Loucy (cell line): ENCODE data around the gene PLOD3.

Source experiments
- H2AFZ ChIP-seq: fragments of 200-600 bp; sonication (generic); 2 replicates; pipeline ENCODE4 v1.6.0; 2016; ENCODE audit warnings: antibody characterized with exemption, mild to moderate bottlenecking, low read length, moderate library complexity
- H3F3A ChIP-seq: fragments of 200-600 bp; 2 replicates; pipeline ENCODE4 v1.6.0; 2016; ENCODE audit warnings: antibody characterized with exemption, low read depth, mild to moderate bottlenecking
- H3K27me3 ChIP-seq: fragments of 200-600 bp; sonication (generic); 2 replicates; pipeline ENCODE4 v1.6.1; 2014; ENCODE audit warnings: low read length, mild to moderate bottlenecking; ENCODE audit not compliant: insufficient read depth, poor library complexity, severe bottlenecking
- H3K36me3 ChIP-seq: fragments of 200-600 bp; sonication (generic); 2 replicates; pipeline ENCODE4 v1.6.1; 2016; ENCODE audit warnings: low read length; ENCODE audit not compliant: insufficient read depth
- H3K4me1 ChIP-seq: fragments of 200-600 bp; sonication (generic); 2 replicates; pipeline ENCODE4 v1.5.1; 2014; ENCODE audit warnings: low read length, mild to moderate bottlenecking; ENCODE audit not compliant: insufficient read depth, poor library complexity, severe bottlenecking
- H3K4me2 ChIP-seq: fragments of 200-600 bp; sonication (generic); 2 replicates; pipeline ENCODE4 v1.6.0; 2014; ENCODE audit warnings: antibody characterized with exemption, low read length, low read depth, mild to moderate bottlenecking; ENCODE audit not compliant: poor library complexity, severe bottlenecking
- H3K4me3 ChIP-seq: fragments of 200-600 bp; sonication (generic); 2 replicates; pipeline ENCODE4 v1.5.1; 2014; ENCODE audit warnings: low read length, mild to moderate bottlenecking, mixed read lengths; ENCODE audit not compliant: poor library complexity, severe bottlenecking
- H3K79me2 ChIP-seq: fragments of 200-600 bp; sonication (generic); 2 replicates; pipeline ENCODE4 v1.6.1; 2014; ENCODE audit warnings: low read length; ENCODE audit not compliant: insufficient read depth
- H3K9ac ChIP-seq: fragments of 200-600 bp; sonication (generic); 2 replicates; pipeline ENCODE4 v1.6.0; 2014; ENCODE audit warnings: mild to moderate bottlenecking, low read depth, low read length, moderate library complexity; ENCODE audit not compliant: poor library complexity, severe bottlenecking
- H3K9me2 ChIP-seq: fragments of 200-600 bp; sonication (generic); replicated peaks from 2 replicates; pipeline ENCODE4 v1.6.1; 2016; ENCODE audit warnings: low read depth, low read length, mixed read lengths
- H3K9me3 ChIP-seq: fragments of 200-600 bp; sonication (generic); 2 replicates; pipeline ENCODE4 v1.6.1; 2014; ENCODE audit warnings: mild to moderate bottlenecking, antibody characterized with exemption, low read length, low read depth; ENCODE audit not compliant: insufficient read depth
- H4K20me1 ChIP-seq: fragments of 200-600 bp; sonication (generic); 2 replicates; pipeline ENCODE4 v1.6.0; 2014; ENCODE audit warnings: antibody characterized with exemption, low read length, mild to moderate bottlenecking; ENCODE audit not compliant: insufficient read depth, poor library complexity, severe bottlenecking
- CTCF ChIP-seq: fragments of 200-600 bp; sonication (generic); conservative IDR thresholded peaks from 2 replicates; pipeline ENCODE4 v1.5.1; 2014; ENCODE audit warnings: mild to moderate bottlenecking, antibody characterized with exemption, low read length
- EZH2phosphoT487 ChIP-seq: fragments of 200-600 bp; IDR thresholded peaks from 2 replicates; pipeline ENCODE4 v1.6.1; 2018; ENCODE audit warnings: antibody characterized with exemption, mild to moderate bottlenecking, moderate library complexity, borderline replicate concordance

PLOD3 gene

GRCh38 chr7:101250324-101250723 is 32.9 kb upstream of the PLOD3 start:
- Histone ChIP-seq H3K79me2 (peaks cover 60% of the 10 kb centered on the region), H3K4me2 (peak overlapping the region; percentile 99), H3K9ac (peak overlapping the region; percentile 83)

GRCh38 chr7:101248276-101248675 is 30.9 kb upstream of the PLOD3 start:
- Histone ChIP-seq H3K9ac (no peak overlapping the region), H3F3A (no peaks in the 10 kb centered on the region), H2AFZ (no peak overlapping the region), H3K36me3 (no peaks in the 10 kb centered on the region), H3K4me3 (peak overlapping the region; percentile 47), H3K4me1 (peaks cover 21% of the 10 kb centered on the region), H4K20me1 (peaks cover 41% of the 10 kb centered on the region), H3K27me3 (no peaks in the 10 kb centered on the region), H3K4me2 (peak overlapping the region; percentile 41), H3K9me2 (no peaks in the 10 kb centered on the region), H3K79me2 (peaks cover 73% of the 10 kb centered on the region), H3K9me3 (no peaks in the 10 kb centered on the region)
- TF ChIP-seq EZH2phosphoT487 (no peak), CTCF (no peak)

More at GRCh38 chr7:101250324-101250723, 32.9 kb upstream of the PLOD3 start:
- Histone ChIP-seq H3F3A (no peaks in the 10 kb centered on the region), H3K4me3 (peak overlapping the region; percentile 83), H3K27me3 (no peaks in the 10 kb centered on the region), H3K36me3 (no peaks in the 10 kb centered on the region), H3K9me3 (no peaks in the 10 kb centered on the region), H4K20me1 (peaks cover 29% of the 10 kb centered on the region), H2AFZ (no peak overlapping the region), H3K4me1 (peaks cover 14% of the 10 kb centered on the region), H3K9me2 (no peaks in the 10 kb centered on the region)
- TF ChIP-seq EZH2phosphoT487 (no peak), CTCF (no peak)

- peak overlapping the region; percentile 94 for H3K4me2 ChIP-seq
- peak overlapping the region; percentile 100 for H3K4me3 ChIP-seq
- H3K36me3 ChIP-seq, result no peaks in the 10 kb centered on the region
- peak overlapping the region; percentile 62; the same call in 1 of the 2 replicates for H2AFZ ChIP-seq
- peaks cover 67% of the 10 kb centered on the region for H3K79me2 ChIP-seq
- peaks cover 10% of the 10 kb centered on the region for H3K4me1 ChIP-seq
- no peaks in the 10 kb centered on the region for H3F3A ChIP-seq
- H3K27me3 ChIP-seq, result no peaks in the 10 kb centered on the region
- peaks cover 24% of the 10 kb centered on the region for H4K20me1 ChIP-seq
- no peaks in the 10 kb centered on the region for H3K9me3 ChIP-seq
- H3K9ac ChIP-seq, result peak overlapping the region; percentile 92
- no peaks in the 10 kb centered on the region for H3K9me2 ChIP-seq
- TF ChIP-seq EZH2phosphoT487 (no peak), CTCF (no peak)
Measured at GRCh38 chr7:101245147-101245668, 27.8 kb upstream of the PLOD3 start.
